IPS DF 6.9 (cell line): ENCODE data around the gene TRPM6.

Source experiments
- DNase-seq: peaks from one replicate; pipeline ENCODE4 v3.0.0-alpha.2; 2013; ENCODE audit warnings: low read depth, low spot score
- H3K27ac ChIP-seq: one replicate; pipeline ENCODE4 v1.5.1; 2013; ENCODE audit warnings: low read length, control low read depth
- H3K27me3 ChIP-seq: 2 replicates; pipeline ENCODE4 v1.6.1; 2013; ENCODE audit warnings: mild to moderate bottlenecking, low read length; ENCODE audit not compliant: control insufficient read depth, insufficient read depth
- H3K36me3 ChIP-seq: 2 replicates; pipeline ENCODE4 v1.6.1; 2013; ENCODE audit warnings: low read length; ENCODE audit not compliant: control insufficient read depth, insufficient read depth
- H3K4me1 ChIP-seq: 2 replicates; pipeline ENCODE4 v1.6.1; 2013; ENCODE audit warnings: low read length; ENCODE audit not compliant: control insufficient read depth, insufficient read depth
- H3K4me3 ChIP-seq: 2 replicates; pipeline ENCODE4 v1.5.1; 2013; ENCODE audit warnings: mild to moderate bottlenecking, low read length
- H3K9me3 ChIP-seq: 2 replicates; pipeline ENCODE4 v1.6.1; 2013; ENCODE audit warnings: low read length, inconsistent platforms; ENCODE audit not compliant: control insufficient read depth, insufficient read depth
- WGBS: extraction: QIAGEN DNeasy Blood & Tissue Kit; methylation state at CpG from one replicate; pipeline ENCODE4 v1.1.7; 2013; ENCODE audit warnings: mixed read lengths, missing lambda C conversion rate; ENCODE audit not compliant: insufficient read length, insufficient coverage; 5-methylcytosine and 5-hydroxymethylcytosine counted together

The TRPM6 gene

DNA sequence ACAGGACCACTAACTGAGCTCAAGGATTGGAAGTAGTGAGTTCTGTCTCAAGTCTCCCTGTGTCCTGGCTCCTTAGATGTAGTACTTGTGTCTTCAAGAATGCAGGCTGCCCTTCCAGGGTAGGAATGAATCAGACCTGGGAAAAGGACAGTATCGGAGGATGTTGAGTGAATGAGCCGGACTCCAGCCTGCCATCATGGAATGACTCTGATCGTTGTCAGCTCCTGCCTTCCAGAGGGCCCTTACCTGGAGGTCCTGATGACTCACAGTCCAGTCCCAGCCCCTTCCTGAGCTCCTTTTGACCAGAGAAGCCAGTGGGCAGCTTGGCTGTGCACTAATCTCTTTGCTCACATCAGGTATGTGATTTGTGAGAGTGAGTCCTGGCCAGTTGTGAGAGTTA lies 161.1 kb downstream of the TRPM6 start:
- H3K36me3 ChIP-seq: no peaks in the 10 kb centered on the region
- no peaks in the 10 kb centered on the region for H3K27me3 ChIP-seq
- H3K27ac ChIP-seq: no peak overlapping the region
- peaks cover 2% of the 10 kb centered on the region; the same call in 1 of the 2 replicates for H3K4me1 ChIP-seq
- no peaks in the 10 kb centered on the region for H3K9me3 ChIP-seq
- no peak overlapping the region for H3K4me3 ChIP-seq
- WGBS: no CpG with 5 or more reads among the region's 3 CpGs
- no peak for DNase-seq

DNA sequence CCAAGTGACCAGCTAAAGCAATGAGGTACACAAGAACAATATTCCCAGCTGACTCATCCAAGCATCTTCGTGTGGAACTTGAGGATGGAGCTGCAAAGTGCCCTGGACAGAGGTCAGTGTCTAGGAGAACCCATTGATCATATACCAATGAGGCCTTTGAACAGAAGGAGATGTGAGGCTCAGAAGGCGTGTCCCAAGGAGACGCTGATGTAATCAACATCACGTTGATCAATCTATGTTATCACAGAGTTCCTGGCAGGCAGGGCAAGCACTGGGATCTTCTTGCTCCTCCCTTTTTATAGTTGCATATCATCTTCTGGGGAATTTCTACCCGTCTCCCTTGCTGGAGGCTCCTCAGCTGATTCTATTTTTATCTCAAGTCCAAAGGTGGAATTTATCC lies 163.4 kb downstream of the TRPM6 start:
- H3K4me1 ChIP-seq: peaks cover 2% of the 10 kb centered on the region; the same call in 1 of the 2 replicates

DNA sequence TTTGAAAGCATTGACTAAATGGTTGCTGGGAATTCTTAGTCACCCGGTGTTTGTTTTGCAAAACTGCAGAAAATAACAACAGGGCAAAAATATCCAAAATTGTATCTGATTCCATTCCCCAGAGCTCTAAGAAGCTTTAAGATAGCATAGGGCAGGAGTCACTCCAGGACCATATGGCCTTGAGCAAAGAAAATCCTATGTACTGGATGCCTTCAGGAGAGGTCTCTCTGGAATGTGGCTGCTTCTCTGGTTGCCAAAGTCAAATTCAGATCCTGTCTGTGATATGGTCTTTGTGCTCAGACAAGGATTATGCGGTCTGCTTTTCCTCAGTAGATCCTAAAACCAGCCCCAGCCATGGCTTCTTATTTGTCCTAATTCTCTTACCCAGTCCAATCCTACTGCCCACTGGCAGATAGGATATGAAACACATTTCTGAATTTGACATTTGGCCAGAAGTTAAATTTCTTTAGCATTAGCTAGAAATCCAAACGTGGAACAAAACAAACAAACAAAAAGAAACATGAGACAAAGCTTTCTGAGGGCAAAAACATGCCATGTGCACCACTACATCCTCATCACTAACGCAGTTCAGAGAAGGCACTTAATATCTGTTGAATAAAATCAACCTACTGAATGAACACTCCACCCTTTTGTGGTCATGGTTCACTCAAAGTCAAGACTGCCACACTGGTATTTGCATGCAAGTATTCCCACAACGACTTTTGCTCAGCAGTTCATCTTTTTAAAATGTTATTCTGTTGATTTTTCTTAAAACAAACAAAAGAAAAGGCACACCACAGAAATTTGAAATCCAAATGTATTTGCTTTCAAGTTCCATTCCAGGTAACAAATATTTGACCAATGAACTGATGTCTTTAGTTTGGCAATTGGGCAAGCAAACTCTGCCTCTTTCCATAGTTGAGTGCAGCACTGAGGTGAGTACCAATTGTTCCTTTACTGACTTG lies 165.7 kb downstream of the TRPM6 start:
- Histone ChIP-seq H3K4me1 (no peaks in the 10 kb centered on the region), H3K27me3 (no peaks in the 10 kb centered on the region), H3K27ac (no peak overlapping the region), H3K4me3 (no peak overlapping the region), H3K9me3 (no peaks in the 10 kb centered on the region), H3K36me3 (no peaks in the 10 kb centered on the region)
- no peak for DNase-seq
- no CpG with 5 or more reads among the region's 5 CpGs for WGBS

More for the DNA sequence above, 163.4 kb downstream of the TRPM6 start:
- Histone ChIP-seq H3K36me3 (no peaks in the 10 kb centered on the region), H3K27me3 (no peaks in the 10 kb centered on the region), H3K9me3 (no peaks in the 10 kb centered on the region), H3K4me3 (no peak overlapping the region), H3K27ac (no peak overlapping the region)
- DNase-seq: no peak
- WGBS: no CpG with 5 or more reads among the region's 5 CpGs

DNA sequence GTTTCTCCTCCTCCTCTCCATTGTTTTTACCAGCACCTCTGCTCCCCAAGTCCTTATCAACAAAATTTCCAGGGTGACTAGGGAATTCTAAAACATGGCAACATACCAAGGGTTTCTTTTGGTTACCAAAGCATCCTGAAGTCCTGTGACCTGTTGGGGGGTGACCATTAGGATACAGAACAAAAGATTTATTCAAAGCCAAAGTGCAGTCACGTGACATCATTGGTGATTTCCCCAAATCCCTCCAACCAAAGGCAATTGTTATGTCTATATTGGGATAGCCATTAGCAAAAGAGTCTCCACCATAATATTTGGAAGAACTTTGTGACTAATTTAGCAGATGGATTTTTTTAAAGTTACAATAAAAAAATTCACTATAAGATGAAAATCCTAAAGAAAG lies 168.4 kb downstream of the TRPM6 start:
- no peaks in the 10 kb centered on the region for H3K9me3 ChIP-seq
- H3K4me1 ChIP-seq: no peaks in the 10 kb centered on the region
- no peak for DNase-seq
- no CpG with 5 or more reads among the region's 1 CpG for WGBS
- no peaks in the 10 kb centered on the region for H3K36me3 ChIP-seq
- no peak overlapping the region for H3K27ac ChIP-seq
- no peak overlapping the region for H3K4me3 ChIP-seq
- no peaks in the 10 kb centered on the region for H3K27me3 ChIP-seq

DNA sequence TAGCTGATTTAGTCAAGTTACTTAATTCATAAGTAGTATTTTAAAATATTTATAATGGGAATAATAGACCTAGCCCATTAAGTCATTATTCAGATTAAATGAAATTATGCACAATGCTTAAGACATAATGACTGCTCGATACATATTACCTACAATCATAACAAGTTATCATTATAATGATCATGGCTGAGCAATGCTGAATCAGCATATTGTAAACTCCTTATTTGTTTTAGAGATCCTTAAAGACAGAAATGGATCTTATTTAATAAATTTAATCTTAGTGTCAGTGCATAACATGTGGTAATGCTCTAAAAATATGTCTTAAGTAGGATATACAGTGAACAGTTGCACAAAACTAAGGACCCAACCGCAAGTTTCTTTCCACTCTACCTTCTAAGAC lies 169.0 kb downstream of the TRPM6 start:
- Histone ChIP-seq H3K27ac (no peak overlapping the region), H3K27me3 (no peaks in the 10 kb centered on the region), H3K9me3 (no peaks in the 10 kb centered on the region), H3K4me1 (no peaks in the 10 kb centered on the region), H3K36me3 (no peaks in the 10 kb centered on the region), H3K4me3 (no peak overlapping the region)
- no CpG with 5 or more reads among the region's 2 CpGs for WGBS
- no peak for DNase-seq

DNA sequence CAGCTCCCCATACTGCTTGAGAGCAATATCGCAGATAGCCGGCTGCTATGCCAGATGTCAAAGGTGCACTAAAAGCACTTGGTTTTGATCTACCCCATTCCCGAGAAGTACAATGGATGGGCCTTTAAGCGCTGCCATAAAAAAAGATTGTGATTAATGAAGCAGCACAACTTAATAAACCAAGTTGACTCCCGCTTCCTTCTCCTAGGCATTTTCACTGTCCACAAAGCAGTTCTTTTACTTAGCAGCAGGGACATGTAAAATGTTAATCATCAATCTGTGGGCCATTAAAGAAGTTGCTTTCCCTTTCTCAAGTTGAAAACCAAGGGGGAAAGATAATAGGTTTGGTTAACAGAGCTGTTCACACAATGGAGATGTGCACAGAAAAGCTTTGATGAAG lies 176.4 kb downstream of the TRPM6 start:
- H3K27ac ChIP-seq: no peak overlapping the region
- no peak for DNase-seq
- H3K4me1 ChIP-seq: no peaks in the 10 kb centered on the region
- H3K27me3 ChIP-seq: no peaks in the 10 kb centered on the region
- no peak overlapping the region for H3K4me3 ChIP-seq
- WGBS: no CpG with 5 or more reads among the region's 5 CpGs
- H3K36me3 ChIP-seq: no peaks in the 10 kb centered on the region
- no peaks in the 10 kb centered on the region for H3K9me3 ChIP-seq

DNA sequence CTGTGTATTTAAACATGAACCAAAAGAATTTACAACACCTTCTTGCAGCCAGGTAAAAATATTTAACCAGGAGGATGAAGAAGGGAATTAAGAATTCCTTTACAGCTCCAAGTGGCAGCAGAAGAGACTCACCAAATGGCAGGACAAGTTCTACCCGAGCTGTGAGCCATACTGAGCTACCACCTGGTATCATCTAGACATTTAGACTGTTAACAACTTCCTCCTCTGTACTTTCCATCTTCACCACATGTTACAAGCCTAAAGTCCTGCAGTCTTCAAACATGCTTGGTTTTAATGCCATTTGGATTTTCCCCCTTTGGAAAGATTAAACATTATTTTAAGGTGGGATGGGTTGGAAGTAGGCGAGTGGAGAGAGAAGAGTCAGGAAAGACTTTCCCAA lies 190.2 kb downstream of the TRPM6 start:
- no peaks in the 10 kb centered on the region for H3K36me3 ChIP-seq
- no peak overlapping the region for H3K27ac ChIP-seq
- no peaks in the 10 kb centered on the region for H3K9me3 ChIP-seq
- no peaks in the 10 kb centered on the region for H3K27me3 ChIP-seq
- WGBS: no CpG with 5 or more reads among the region's 2 CpGs
- no peak overlapping the region for H3K4me3 ChIP-seq
- no peaks in the 10 kb centered on the region for H3K4me1 ChIP-seq
- no peak for DNase-seq

DNA sequence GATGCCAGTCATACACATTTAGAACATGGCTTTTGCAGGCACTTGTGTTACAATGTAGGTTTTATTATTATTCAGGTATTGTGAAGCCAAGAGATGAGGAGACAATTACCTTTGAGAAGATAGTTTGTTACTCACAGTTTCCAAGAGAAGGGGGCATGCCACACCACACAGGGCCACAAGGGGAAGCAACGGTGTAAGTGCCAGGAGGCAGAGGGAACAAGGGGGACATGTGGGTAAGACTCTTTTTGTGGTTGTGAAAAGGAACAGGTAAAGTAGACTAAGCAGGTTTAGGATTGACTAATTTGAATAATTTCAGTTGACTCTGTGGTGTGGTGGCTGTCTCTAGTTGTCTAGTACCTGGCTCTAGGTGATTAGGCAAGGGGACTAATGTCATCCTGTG lies 191.2 kb downstream of the TRPM6 start:
- no peaks in the 10 kb centered on the region for H3K9me3 ChIP-seq
- no peaks in the 10 kb centered on the region for H3K27me3 ChIP-seq
- no peak overlapping the region for H3K27ac ChIP-seq
- WGBS: no CpG with 5 or more reads among the region's 1 CpG
- DNase-seq: no peak
- no peaks in the 10 kb centered on the region for H3K4me1 ChIP-seq
- H3K4me3 ChIP-seq: no peak overlapping the region
- H3K36me3 ChIP-seq: no peaks in the 10 kb centered on the region

DNA sequence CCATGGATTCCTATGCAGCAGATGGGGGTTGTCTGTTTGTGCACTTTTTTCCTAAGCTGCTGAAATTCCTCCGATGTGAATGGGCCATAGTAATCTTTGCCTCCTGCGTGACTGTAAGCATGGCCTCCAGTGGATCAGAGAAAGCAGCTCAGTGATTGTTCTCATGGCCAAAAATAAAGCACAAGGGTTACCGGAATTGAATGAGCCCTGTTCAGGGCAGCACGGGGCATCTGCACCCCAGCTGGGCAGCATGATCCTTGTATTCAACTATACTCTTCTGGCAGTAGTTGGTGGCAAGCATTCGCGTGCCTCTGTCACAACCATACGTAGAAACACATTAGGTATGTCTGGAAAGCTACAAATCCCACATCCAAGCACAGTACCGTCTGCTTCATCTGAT lies 196.7 kb downstream of the TRPM6 start:
- Histone ChIP-seq H3K4me3 (no peak overlapping the region), H3K4me1 (no peaks in the 10 kb centered on the region), H3K27me3 (no peaks in the 10 kb centered on the region), H3K27ac (no peak overlapping the region), H3K9me3 (no peaks in the 10 kb centered on the region), H3K36me3 (no peaks in the 10 kb centered on the region)
- no CpG with 5 or more reads among the region's 8 CpGs for WGBS
- DNase-seq: no peak

DNA sequence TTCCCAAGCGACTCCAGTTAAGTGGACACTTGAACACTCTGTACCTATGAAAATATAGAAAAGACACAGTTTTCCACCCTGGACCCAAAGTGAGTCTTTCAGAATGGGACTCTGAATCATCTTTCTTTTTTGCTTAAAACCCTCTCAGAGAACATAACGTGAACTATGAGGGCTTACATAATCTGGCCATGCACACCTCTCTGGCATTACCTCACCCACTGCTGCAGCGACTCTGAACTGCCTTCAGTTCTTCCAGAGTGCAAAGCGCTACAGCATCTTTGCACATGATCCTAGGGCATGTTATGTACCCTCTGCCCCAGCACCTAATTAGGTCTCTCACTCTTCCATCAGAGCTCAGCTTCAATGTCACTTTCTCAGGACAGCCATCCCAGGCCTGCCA lies 204.4 kb downstream of the TRPM6 start:
- H3K9me3 ChIP-seq: no peaks in the 10 kb centered on the region
- H3K4me3 ChIP-seq: no peak overlapping the region
- no peak for DNase-seq
- no peaks in the 10 kb centered on the region for H3K27me3 ChIP-seq
- no peaks in the 10 kb centered on the region for H3K36me3 ChIP-seq
- WGBS: no CpG with 5 or more reads among the region's 4 CpGs
- H3K27ac ChIP-seq: no peak overlapping the region
- H3K4me1 ChIP-seq: no peaks in the 10 kb centered on the region

DNA sequence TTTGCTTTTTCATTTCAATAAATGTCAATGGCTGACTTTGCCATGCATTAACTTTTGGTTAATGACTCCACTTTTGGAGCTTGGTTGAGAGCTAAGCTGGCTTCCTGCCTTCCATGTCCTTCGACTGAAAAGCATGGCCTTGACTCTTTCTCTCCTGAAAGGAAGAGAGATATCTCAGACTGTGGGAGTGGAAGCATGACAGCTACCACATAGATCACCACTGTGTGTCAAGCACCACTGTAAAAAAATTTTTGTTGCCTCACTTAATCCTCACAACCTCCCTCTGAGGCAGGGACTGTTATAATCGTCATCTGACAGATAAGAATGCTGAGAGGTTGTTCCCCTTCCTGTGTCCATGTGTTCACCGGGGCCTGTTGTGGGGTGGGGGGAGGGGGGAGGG lies 205.8 kb downstream of the TRPM6 start:
- H3K36me3 ChIP-seq: no peaks in the 10 kb centered on the region
- no peaks in the 10 kb centered on the region for H3K4me1 ChIP-seq
- H3K27me3 ChIP-seq: no peaks in the 10 kb centered on the region
- no peak overlapping the region for H3K27ac ChIP-seq
- no peaks in the 10 kb centered on the region for H3K9me3 ChIP-seq
- WGBS: no CpG with 5 or more reads among the region's 3 CpGs
- no peak overlapping the region for H3K4me3 ChIP-seq
- DNase-seq: no peak
